Stimulated activated naive CD8-positive, alpha-beta T cell treated with anti-CD3 and anti-CD28 coated beads, Interleukin-15, amount 100 ng/mL, for 72 hours (primary cell): ENCODE data around the gene THSD4.
"Not testable (repeated sequence)": the region's sequence is repeated elsewhere in the genome, so short reads cannot be mapped to it uniquely, and the experiment has no call there.

Experiments
- ATAC-seq: fragments of 150-1000 bp; cut with Tn5 transposase; 2 replicates; pipeline ENCODE4 v1.10.0; 2021; ENCODE audit warnings: mild to moderate bottlenecking, moderate library complexity
- DNase-seq, 2 donors: peaks; one replicate each; pipeline ENCODE4 v3.0.0; 2021 to 2022
- H3K27ac Mint-ChIP-seq, 2 donors: one replicate each; pipeline ENCODE4 v1.8.0; 2022; ENCODE audit warnings: mild to moderate bottlenecking in 2 of 2, mixed read lengths in 2 of 2, moderate library complexity in 2 of 2
- H3K27me3 Mint-ChIP-seq: one replicate; pipeline ENCODE4 v1.8.0; 2022; ENCODE audit warnings: mixed read lengths
- H3K4me1 Mint-ChIP-seq: one replicate; pipeline ENCODE4 v1.8.0; 2022; ENCODE audit warnings: mild to moderate bottlenecking, mixed read lengths
- H3K4me3 Mint-ChIP-seq, 2 donors: one replicate each; pipeline ENCODE4 v1.8.0; 2022; ENCODE audit warnings: mild to moderate bottlenecking in 2 of 2, mixed read lengths in 2 of 2, moderate library complexity in 1 of 2
- H3K9me3 Mint-ChIP-seq, 2 donors: one replicate each; pipeline ENCODE4 v1.8.0; 2022; ENCODE audit warnings: mixed read lengths in 2 of 2

Gene THSD4

DNA sequence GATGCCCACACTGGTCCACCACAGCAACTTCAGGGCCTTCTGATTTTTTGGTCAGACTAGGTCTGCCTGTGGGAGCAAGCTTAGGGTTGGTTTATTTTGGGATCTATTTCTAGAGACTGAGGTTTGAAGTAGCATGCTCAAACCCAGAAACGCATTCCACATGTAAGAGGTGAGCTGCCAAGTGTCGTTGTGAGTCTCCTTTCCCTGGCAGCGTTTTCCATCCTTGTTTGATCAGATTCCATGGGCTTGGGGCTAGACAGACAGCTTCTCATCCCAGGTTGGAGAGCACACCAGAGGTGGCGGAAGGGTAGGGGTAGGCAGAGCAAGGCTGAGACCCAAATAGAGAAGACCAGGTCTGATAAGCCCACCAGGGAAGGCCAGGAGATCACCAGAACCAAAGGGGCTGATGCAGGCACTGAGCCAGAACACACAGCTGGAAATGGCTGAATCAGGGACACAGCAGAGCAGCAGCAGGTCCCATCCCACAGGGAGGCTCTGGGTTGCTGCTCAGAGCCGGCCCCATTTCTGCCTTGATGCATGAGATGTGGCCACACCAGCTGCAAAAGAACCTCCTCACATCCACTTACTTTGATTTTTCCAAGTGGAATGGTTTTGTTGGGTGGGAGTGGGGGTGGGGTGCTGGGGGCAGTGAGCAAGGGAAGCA, 186.8 kb downstream of the THSD4 start:
- H3K27ac Mint-ChIP-seq = no peak overlapping the region
- H3K4me1 Mint-ChIP-seq = no peaks in the 10 kb centered on the region
- ATAC-seq = no peak
- H3K4me3 Mint-ChIP-seq = no peak overlapping the region
- no peak for DNase-seq
- peaks cover 7% of the 10 kb centered on the region for H3K27me3 Mint-ChIP-seq
- no peaks in the 10 kb centered on the region for H3K9me3 Mint-ChIP-seq

DNA sequence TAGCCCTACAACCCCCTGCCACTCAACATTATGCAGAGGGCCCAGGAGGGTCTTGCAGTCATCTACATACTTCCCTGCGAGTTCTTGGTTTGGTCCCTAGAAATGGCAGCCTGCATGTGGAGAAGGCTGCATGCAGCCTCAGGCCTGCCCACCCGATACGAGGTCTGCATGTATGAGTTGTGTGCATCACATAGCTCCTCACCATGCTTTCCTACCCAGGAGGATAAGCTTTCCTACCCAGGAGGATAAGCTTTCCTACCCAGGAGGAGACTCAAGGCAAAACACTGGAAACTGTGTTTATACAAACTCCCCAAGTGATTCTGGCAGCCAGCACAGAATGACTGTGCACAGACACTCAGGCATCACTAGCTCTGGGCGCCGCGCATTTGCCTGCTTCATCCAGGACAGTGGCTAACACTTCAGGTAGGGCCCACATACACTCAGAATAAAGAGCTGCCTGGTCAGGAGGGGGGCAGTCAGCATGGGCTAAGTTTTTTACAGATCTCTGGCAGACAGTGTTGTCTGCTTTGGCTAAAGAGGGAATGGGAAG, 187.7 kb downstream of the THSD4 start:
- no peak overlapping the region for H3K4me3 Mint-ChIP-seq
- H3K9me3 Mint-ChIP-seq = no peaks in the 10 kb centered on the region
- DNase-seq (no peak), ATAC-seq (no peak)
- H3K27me3 Mint-ChIP-seq = peaks cover 7% of the 10 kb centered on the region
- no peaks in the 10 kb centered on the region for H3K4me1 Mint-ChIP-seq
- H3K27ac Mint-ChIP-seq = no peak overlapping the region

DNA sequence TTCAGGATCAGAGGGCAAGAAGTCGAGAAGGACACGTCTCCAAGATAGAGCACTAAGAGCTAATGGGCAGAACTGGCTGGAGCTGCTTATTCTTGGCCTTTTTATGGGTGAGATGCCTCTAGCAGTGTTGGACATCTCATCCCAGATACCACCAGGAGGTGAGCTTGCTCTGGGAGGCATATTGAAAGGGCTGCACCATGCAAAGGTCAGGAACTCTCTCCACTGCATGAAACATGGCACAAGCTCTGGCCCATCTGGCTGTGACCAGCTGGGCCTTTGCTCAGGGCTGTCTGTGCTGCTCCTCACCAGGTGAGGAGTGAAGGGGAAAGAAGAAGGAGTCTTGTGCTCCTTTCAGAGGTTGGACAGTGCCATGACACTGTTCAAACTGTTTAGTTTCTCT, 188.7 kb downstream of the THSD4 start:
- Mint-ChIP-seq H3K4me3 (no peak overlapping the region), H3K27ac (peak overlapping the region in 1 of 2 donors; percentile 31), H3K9me3 (no peaks in the 10 kb centered on the region), H3K4me1 (no peaks in the 10 kb centered on the region), H3K27me3 (peaks cover 7% of the 10 kb centered on the region)
- no peak for ATAC-seq
- no peak for DNase-seq

DNA sequence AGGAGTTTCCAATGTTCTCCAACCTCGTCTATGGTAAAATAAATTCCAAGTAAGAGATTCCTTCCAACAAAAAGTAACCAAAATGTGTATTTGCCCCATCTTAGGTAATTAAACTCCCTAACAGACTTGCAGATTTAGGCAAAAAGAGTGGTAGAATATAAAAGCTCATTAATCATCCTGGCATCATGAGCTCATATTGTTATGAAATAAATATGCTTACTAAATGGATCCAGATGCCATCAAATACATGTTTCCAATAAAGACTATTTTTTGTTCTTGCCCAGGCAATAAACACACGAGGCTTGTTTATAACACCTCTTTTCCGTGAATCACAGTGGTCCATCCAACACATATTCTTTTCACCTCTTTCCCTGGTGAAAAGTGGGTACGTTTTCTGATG, 189.4 kb downstream of the THSD4 start:
- Mint-ChIP-seq H3K27me3 (peaks cover 7% of the 10 kb centered on the region), H3K4me1 (no peaks in the 10 kb centered on the region), H3K27ac (no peak overlapping the region), H3K9me3 (no peaks in the 10 kb centered on the region), H3K4me3 (no peak overlapping the region)
- ATAC-seq = no peak
- DNase-seq = no peak

DNA sequence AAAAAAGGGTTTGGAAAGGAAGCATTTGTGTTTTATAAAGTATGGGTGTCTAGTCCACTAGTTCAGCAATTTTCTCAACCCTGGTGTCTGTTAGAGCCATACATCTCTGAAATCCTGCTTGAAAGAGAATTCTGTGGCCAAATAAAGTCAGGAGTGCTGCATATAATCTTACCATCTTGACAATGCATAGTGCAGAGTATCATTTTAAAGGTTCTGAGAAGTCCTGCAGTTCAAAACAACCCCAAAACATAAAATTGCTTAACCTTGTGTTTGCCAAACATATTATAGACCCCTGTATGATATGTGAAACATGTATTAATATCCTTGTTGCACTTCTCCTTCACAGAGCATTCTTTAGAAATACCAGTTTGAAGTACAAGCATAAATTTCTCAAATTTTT, 191.3 kb downstream of the THSD4 start:
- H3K27ac Mint-ChIP-seq = no peak overlapping the region
- H3K4me1 Mint-ChIP-seq = no peaks in the 10 kb centered on the region
- peaks cover 7% of the 10 kb centered on the region for H3K27me3 Mint-ChIP-seq
- H3K4me3 Mint-ChIP-seq = no peak overlapping the region
- ATAC-seq (no peak), DNase-seq (no peak)
- H3K9me3 Mint-ChIP-seq = no peaks in the 10 kb centered on the region

DNA sequence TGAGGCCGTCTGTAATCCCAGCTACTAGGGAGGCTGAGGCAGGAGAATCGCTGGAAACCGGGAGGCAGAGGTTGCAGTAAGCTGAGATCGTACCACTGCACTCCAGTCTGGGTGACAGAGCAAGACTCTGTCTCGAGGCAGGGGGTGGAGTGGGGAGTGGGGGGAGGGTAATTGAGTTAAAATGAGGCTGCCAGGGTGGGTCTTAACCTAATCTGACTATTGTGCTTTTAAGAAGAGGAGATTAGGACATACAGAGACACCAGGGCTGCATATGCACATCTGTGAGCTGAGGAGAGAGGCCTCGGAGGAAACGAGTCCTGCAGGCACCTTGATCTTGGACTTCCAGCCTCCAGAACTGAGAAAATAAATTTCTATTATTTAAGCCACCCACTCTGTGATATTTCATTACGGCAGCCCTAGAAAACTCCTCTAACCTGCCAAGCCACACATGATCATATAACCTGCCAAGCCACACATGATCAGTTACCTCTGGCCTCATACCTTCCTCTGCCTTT, 197.0 kb downstream of the THSD4 start:
- ATAC-seq (no peak), DNase-seq (no peak)
- no peak overlapping the region for H3K4me3 Mint-ChIP-seq
- peaks cover 7% of the 10 kb centered on the region for H3K27me3 Mint-ChIP-seq
- peak overlapping the region in 1 of 2 donors; percentile 86 for H3K27ac Mint-ChIP-seq
- no peaks in the 10 kb centered on the region for H3K4me1 Mint-ChIP-seq
- H3K9me3 Mint-ChIP-seq = peaks cover 3 to 4% of the 10 kb centered on the region in 2 donors

DNA sequence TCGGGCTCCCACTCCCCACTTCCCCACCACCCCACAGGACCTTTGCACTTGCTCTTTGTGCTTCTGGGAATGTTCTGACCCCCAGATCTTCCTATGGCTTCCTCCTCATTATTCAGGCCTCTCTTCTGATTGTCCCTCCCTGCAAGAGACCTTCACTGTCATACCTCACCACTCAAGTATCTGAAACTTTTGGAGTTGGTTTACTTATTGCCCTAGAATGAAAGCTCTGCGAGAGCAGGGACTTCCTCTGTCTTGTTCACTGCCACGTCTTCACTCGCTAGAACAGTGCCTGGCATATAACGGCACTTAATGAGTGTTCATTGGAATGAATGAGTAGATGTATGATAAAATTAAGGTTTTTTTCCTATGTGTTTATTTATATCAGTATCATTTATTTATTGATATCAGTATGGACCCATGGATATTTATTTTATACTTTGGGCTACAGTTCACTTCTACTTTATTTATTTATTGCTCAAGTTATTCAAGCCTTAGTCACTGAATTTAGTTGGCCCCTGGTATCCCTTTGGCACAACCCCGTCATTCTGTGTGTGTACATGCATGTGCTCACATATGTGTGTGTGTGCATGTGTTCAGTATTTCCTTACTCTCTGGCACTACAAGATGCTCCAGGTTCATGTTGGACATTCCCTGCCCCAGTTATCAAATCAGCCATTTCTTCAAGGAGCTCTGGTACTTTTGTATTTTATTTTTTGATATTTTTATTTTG, 197.6 kb downstream of the THSD4 start:
- Mint-ChIP-seq H3K4me3 (no peak overlapping the region), H3K4me1 (no peaks in the 10 kb centered on the region), H3K27me3 (peaks cover 7% of the 10 kb centered on the region), H3K27ac (peak overlapping the region in 1 of 2 donors; percentile 86), H3K9me3 (peaks cover 5 to 10% of the 10 kb centered on the region in 2 donors)
- ATAC-seq = no peak
- DNase-seq = no peak

DNA sequence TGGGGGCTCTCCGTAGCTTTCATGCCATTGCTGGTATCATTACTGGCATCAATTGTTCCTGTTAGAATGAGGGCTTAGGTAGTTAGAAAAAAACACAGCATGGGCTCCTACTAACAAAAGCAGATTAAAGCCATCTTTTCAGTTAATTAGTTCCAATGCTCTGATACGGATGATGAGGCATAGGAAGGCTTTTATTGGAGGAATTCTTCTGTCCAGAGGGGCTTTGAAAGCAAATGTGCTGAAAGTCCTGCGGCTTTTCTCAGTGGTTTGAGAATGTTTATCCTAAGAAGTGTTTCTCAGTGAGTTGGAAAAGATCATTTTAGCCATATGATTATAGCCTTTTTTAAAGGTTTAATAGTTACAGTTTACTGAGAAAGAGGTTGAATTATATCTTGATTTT, 198.5 kb downstream of the THSD4 start:
- peaks cover 7% of the 10 kb centered on the region for H3K27me3 Mint-ChIP-seq
- H3K4me1 Mint-ChIP-seq = no peaks in the 10 kb centered on the region
- no peak overlapping the region for H3K27ac Mint-ChIP-seq
- H3K4me3 Mint-ChIP-seq = no peak overlapping the region
- DNase-seq = no peak
- peaks cover 5 to 17% of the 10 kb centered on the region in 2 donors for H3K9me3 Mint-ChIP-seq
- no peak for ATAC-seq

DNA sequence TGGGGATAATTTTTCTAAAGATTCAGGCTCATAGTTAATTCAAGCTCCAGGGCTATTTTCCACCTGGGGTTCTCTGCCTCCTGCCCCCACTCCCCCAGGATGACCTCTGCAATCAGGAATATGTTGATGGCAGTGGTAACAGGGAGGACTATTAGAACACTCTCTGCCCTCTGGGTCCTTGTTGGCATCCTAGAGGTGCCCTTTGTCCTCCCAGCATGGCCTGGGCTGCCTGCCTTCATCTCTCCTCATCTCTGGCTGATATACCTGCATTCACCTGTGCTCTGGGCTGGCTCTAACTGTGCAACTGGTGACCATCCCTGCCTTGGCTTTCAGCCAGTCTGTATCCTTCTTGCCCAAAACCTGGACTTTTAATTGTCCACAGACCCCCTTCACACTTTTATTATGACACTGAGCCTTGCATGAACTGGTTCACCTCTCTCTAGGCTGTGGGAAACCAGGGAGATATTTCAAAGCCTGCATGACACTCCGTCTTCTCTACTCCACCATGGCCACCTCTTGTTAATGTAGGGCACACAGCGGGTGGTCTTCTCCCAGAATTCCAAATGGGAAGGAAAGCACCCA, 199.8 kb downstream of the THSD4 start:
- Mint-ChIP-seq H3K27ac (peak overlapping the region in 1 of 2 donors; percentile 51), H3K4me3 (no peak overlapping the region), H3K4me1 (no peaks in the 10 kb centered on the region), H3K9me3 (peaks cover 5 to 17% of the 10 kb centered on the region in 2 donors), H3K27me3 (peaks cover 7% of the 10 kb centered on the region)
- DNase-seq (no peak), ATAC-seq (no peak)

DNA sequence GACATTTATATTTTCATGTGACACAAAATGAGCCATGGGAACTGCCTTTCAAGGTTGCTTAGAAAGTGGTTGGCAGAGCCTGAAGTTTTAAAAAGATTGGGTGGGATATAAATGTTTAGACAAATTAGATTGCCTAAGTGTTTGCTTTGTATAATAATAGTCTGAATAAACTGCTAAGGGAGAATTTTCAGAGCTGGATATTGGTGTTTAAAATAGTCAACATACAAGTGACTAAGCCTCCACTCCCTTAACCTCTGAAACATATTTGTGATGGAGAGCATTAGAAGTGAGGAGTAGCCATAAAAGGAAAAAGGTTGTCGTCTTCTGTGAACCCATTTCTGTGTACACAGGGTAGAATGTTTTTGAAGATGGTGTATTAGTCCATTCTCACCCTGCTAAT, 201.6 kb downstream of the THSD4 start:
- Mint-ChIP-seq H3K27me3 (peaks cover 7% of the 10 kb centered on the region), H3K9me3 (peaks cover 5 to 17% of the 10 kb centered on the region in 2 donors), H3K27ac (no peak overlapping the region), H3K4me1 (no peaks in the 10 kb centered on the region), H3K4me3 (no peak overlapping the region)
- no peak for DNase-seq
- no peak for ATAC-seq

DNA sequence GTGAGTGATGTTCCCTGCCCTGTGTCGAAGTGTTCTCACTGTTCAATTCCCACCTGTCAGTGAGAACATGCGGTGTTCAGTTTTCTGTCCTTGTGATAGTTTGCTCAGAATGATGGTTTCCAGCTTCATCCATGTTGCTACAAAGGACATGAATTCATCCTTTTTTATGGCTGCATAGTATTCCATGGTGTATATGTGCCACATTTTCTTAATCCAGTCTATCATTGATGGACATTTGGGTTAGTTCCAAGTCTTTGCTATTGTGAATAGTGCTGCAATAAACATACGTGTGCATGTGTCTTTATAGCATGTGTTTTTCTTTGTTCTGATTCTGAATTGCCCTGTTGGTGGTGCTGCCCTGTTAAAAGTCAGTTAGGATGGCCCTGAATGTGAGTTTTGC, 204.2 kb downstream of the THSD4 start:
- not testable (repeated sequence) for H3K27ac Mint-ChIP-seq, H3K4me3 Mint-ChIP-seq, H3K4me1 Mint-ChIP-seq, DNase-seq, H3K27me3 Mint-ChIP-seq, ATAC-seq
- H3K9me3 Mint-ChIP-seq = peaks cover 5 to 17% of the 10 kb centered on the region in 2 donors

DNA sequence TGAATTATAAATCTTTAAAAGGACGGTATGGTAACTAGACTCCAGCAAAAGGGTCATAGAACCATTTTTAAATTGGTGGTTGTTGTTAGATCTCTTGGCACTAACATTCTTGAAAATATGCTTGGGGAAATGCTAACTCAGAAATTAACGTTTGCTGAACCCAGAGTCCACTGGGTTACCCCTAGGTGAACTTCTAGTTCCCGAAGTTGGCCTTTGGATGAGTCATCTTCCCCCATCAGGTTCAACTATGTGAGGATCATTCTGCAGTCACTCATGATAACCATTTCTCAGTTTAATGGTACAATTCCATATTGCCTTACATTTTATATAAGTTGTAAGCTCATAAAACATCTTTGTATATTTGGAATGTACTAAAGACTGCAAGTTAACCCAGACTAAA, 204.7 kb downstream of the THSD4 start:
- H3K9me3 Mint-ChIP-seq = peaks cover 5 to 17% of the 10 kb centered on the region in 2 donors
- ATAC-seq (no peak), DNase-seq (no peak)
- no peak overlapping the region for H3K4me3 Mint-ChIP-seq
- peaks cover 5% of the 10 kb centered on the region for H3K27me3 Mint-ChIP-seq
- no peak overlapping the region for H3K27ac Mint-ChIP-seq
- no peaks in the 10 kb centered on the region for H3K4me1 Mint-ChIP-seq

DNA sequence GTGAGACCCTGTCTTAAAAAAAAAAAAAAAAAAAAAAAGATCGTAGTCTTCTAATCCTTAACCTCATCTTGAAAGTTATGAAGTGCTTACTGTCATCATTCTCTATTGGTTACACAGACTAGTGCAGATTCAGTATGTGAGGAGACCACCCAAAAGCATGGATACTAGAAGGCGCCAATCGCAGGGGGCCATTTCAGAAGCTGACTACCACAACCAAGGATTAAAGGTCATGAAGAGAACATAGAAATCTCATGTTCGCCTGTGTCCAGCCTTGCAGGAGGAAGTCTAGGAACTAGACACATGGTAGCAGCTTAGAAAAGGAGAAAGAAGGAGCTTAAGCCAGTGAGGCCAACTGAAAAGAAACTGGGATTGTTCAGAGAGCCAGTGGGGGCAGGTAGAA, 207.8 kb downstream of the THSD4 start:
- no peaks in the 10 kb centered on the region for H3K4me1 Mint-ChIP-seq

DNA sequence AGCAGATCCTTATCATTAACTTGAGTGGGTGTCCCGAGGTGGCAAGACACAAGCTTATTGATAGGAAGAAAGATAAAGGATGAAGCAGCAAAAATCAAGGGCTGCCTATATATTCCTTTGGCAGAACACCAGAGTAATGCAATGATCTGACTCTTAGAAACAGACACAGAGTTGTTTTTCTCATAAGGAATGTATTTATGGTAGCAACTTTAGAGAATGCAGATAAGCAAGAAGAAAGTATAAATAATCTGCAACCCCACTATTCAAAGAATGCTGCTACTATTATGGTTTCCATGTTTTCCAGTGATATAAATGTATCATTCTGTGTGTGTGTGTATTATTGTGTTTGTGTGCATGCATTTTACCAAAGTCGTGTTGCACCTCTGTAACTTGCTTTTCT, 208.3 kb downstream of the THSD4 start:
- Mint-ChIP-seq H3K4me1 (no peaks in the 10 kb centered on the region), H3K9me3 (peaks cover 0 to 3% of the 10 kb centered on the region in 2 donors), H3K4me3 (no peak overlapping the region), H3K27ac (no peak overlapping the region), H3K27me3 (no peaks in the 10 kb centered on the region)
- ATAC-seq = no peak
- no peak for DNase-seq

More for the DNA sequence above, 207.8 kb downstream of the THSD4 start:
- no peaks in the 10 kb centered on the region for H3K27me3 Mint-ChIP-seq
- H3K27ac Mint-ChIP-seq = no peak overlapping the region
- ATAC-seq = no peak
- peaks cover 0 to 8% of the 10 kb centered on the region in 2 donors for H3K9me3 Mint-ChIP-seq
- H3K4me3 Mint-ChIP-seq = no peak overlapping the region
- no peak for DNase-seq

DNA sequence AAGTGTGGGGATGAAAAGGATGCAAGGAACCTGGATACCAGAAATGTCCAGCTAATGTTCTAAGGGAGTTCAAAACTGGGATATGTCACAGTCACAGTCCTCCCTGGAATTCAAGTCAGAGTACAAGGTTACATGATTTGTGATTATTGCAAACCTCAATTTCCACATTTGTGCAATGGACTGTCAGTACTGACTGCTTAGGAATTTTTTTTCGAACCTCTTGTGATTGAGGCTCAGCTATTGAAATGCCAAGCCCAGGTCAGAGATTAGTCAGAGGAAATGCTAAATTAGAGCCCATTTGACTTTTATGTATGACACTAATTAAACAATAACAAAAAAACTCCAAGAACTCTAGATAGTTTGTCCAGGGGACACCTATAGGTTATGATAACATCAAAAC, 210.2 kb downstream of the THSD4 start:
- Mint-ChIP-seq H3K27me3 (no peaks in the 10 kb centered on the region), H3K9me3 (no peaks in the 10 kb centered on the region), H3K4me1 (no peaks in the 10 kb centered on the region), H3K4me3 (no peak overlapping the region), H3K27ac (no peak overlapping the region)
- no peak for DNase-seq
- no peak for ATAC-seq

DNA sequence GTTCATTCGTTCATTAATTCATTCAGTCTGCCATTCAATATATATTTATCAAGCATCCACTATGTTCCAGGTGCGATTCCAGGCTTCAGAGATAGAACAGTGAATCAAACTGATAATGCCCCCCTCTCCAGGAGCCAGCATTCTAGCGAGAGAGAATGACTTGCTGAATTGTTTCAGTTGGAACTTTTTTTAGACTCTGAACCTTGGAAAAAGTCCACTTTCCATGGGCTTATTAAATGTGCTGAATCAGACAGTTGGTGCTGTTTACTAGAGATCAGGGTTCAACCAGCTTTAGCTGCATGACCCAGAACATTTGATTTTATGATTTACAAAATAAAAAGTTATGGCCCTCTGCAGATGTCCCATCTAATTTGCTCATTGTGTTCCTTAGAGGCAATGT, 213.2 kb downstream of the THSD4 start:
- Mint-ChIP-seq H3K4me3 (no peak overlapping the region), H3K9me3 (no peaks in the 10 kb centered on the region), H3K27ac (no peak overlapping the region), H3K4me1 (no peaks in the 10 kb centered on the region), H3K27me3 (no peaks in the 10 kb centered on the region)
- no peak for DNase-seq
- ATAC-seq = no peak
